ENCODE data around the gene ERGIC1.

Gene ERGIC1

DNA sequence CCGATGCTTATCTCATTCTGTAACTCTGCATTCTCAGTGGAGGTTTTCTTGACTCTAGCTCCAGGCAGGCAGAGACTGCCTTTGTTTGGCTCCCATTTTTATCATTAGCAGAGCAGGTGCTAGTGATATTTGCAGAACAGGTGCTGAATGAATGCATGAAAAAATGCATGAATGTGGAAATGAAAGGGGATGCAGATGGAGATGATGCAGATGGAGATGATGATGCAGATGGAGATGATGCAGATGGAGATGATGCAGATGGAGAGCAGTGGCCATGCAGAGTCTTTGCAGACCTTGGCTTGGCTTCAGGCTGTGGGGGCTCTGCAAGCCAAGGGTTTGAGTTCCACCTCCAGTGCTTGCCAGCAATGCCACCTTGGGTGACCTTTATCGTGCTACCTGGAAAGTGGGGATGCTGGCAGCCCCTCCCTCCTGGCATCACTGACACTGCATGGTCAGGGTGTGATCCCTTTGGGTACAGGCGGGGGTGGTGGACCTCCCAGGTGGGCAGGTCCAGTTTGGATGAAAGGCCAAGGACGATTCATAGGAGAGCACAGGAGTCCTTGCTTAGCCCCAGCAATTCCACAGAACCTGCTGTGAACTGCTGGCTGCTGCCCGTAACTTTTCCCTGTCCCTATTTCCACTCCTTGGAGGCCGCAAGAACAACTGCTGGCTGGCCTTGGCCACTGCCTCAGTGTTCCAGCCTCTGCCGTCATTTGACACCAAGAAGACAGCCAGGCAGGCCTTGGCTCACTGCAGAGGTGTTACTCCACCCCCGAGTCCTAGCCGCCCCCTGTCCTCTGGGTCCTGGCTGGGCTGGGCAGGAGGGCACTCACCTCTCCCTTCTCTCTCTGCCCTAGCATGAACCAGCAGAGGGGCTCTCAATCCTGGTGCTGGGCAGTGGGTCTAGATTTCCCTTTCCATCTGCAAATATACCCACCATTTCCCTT is 33.0 kb downstream of the ERGIC1 start:
- DNase-seq (ENCODE audit: low read depth, low spot score), result no peak
- Histone ChIP-seq H3K27me3 (ENCODE audit: control insufficient read depth, insufficient read depth, low read length) (no peaks in the 10 kb centered on the region), H3K4me1 (ENCODE audit: control insufficient read depth, insufficient read depth, low read length) (peaks cover 7% of the 10 kb centered on the region), H3K27ac (ENCODE audit: low read length) (no peak overlapping the region), H3K9me3 (ENCODE audit: control insufficient read depth, insufficient read depth, low read length) (no peaks in the 10 kb centered on the region), H3K4me3 (ENCODE audit: low read length) (no peak overlapping the region), H3K36me3 (ENCODE audit: control insufficient read depth, insufficient read depth, low read length) (no peaks in the 10 kb centered on the region)
- no CpG with 5 or more reads among the region's 9 CpGs for WGBS (ENCODE audit: insufficient coverage, insufficient read length)

- Histone ChIP-seq H3K36me3 (ENCODE audit: control insufficient read depth, insufficient read depth, low read length) (no peaks in the 10 kb centered on the region), H3K27ac (ENCODE audit: low read length) (no peak overlapping the region), H3K9me3 (ENCODE audit: control insufficient read depth, insufficient read depth, low read length) (no peaks in the 10 kb centered on the region), H3K4me3 (ENCODE audit: low read length) (no peak overlapping the region), H3K27me3 (ENCODE audit: control insufficient read depth, insufficient read depth, low read length) (no peaks in the 10 kb centered on the region), H3K4me1 (ENCODE audit: control insufficient read depth, insufficient read depth, low read length) (peaks cover 7% of the 10 kb centered on the region)
- no CpG with 5 or more reads among the region's 11 CpGs for WGBS (ENCODE audit: insufficient coverage, insufficient read length)
- DNase-seq (ENCODE audit: low read depth, low spot score), result no peak
Observed at GRCh38 chr5:172867761-172868435, 33.8 kb downstream of the ERGIC1 start.

- WGBS (ENCODE audit: insufficient coverage, insufficient read length), result no CpG with 5 or more reads among the region's 9 CpGs
- no peak for DNase-seq (ENCODE audit: low read depth, low spot score)
- Histone ChIP-seq H3K27ac (ENCODE audit: low read length) (no peak overlapping the region), H3K9me3 (ENCODE audit: control insufficient read depth, insufficient read depth, low read length) (no peaks in the 10 kb centered on the region), H3K4me1 (ENCODE audit: control insufficient read depth, insufficient read depth, low read length) (peaks cover 10% of the 10 kb centered on the region), H3K4me3 (ENCODE audit: low read length) (no peak overlapping the region), H3K27me3 (ENCODE audit: control insufficient read depth, insufficient read depth, low read length) (no peaks in the 10 kb centered on the region), H3K36me3 (ENCODE audit: control insufficient read depth, insufficient read depth, low read length) (no peaks in the 10 kb centered on the region)
Observed at GRCh38 chr5:172868436-172868923, 34.4 kb downstream of the ERGIC1 start.

GRCh38 chr5:172868924-172869591 is 35.0 kb downstream of the ERGIC1 start:
- Histone ChIP-seq H3K27ac (ENCODE audit: low read length) (no peak overlapping the region), H3K4me3 (ENCODE audit: low read length) (no peak overlapping the region), H3K36me3 (ENCODE audit: control insufficient read depth, insufficient read depth, low read length) (no peaks in the 10 kb centered on the region), H3K27me3 (ENCODE audit: control insufficient read depth, insufficient read depth, low read length) (no peaks in the 10 kb centered on the region), H3K9me3 (ENCODE audit: control insufficient read depth, insufficient read depth, low read length) (no peaks in the 10 kb centered on the region), H3K4me1 (ENCODE audit: control insufficient read depth, insufficient read depth, low read length) (peaks cover 10% of the 10 kb centered on the region)
- no peak for DNase-seq (ENCODE audit: low read depth, low spot score)
- WGBS (ENCODE audit: insufficient coverage, insufficient read length), result no CpG with 5 or more reads among the region's 10 CpGs

DNA sequence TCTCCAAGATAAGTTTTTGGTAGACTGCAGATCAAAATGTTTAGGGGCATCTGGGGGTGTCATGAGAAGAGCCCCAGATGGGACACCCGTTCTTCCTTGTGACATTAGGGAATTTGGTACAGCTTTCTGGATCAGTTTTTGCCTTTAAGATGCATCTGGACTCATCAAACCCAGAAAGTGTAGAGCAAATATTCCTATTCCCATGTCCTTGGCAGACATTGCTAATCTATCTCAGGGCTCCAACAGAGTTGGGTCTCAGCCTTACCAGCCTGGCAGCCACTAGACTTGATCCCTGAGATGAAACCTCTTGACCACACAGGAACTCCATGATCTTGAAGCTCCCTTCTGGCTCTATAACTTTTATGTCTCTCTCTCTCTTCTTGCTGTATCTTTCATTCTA is 35.6 kb downstream of the ERGIC1 start:
- H3K27me3 ChIP-seq (ENCODE audit: control insufficient read depth, insufficient read depth, low read length), result no peaks in the 10 kb centered on the region
- WGBS (ENCODE audit: insufficient coverage, insufficient read length), result no CpG with 5 or more reads among the region's 1 CpG
- no peaks in the 10 kb centered on the region for H3K9me3 ChIP-seq (ENCODE audit: control insufficient read depth, insufficient read depth, low read length)
- DNase-seq (ENCODE audit: low read depth, low spot score), result no peak
- no peaks in the 10 kb centered on the region for H3K36me3 ChIP-seq (ENCODE audit: control insufficient read depth, insufficient read depth, low read length)
- peaks cover 10% of the 10 kb centered on the region for H3K4me1 ChIP-seq (ENCODE audit: control insufficient read depth, insufficient read depth, low read length)
- H3K27ac ChIP-seq (ENCODE audit: low read length), result no peak overlapping the region
- no peak overlapping the region for H3K4me3 ChIP-seq (ENCODE audit: low read length)

DNA sequence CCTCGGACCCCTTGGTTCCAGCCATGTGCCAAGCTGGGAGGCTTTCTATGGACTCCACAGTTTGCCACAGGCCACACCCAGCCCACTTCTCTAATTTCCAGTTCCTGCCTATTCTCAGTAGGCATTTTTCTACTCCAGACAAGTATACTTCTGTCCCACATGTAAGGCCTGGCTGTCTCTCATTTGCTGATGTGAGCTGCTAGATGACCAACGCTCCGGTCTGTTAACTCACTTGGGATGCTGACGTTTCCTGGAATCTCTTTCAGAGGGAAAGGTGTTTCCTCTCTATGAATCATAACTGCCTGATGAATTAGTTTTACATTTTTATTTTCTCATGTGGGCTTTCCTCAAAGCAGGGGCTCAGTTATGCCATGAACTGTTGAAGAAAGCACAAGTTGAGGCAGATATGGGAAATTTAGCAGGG is 36.3 kb downstream of the ERGIC1 start:
- peaks cover 10% of the 10 kb centered on the region for H3K4me1 ChIP-seq (ENCODE audit: control insufficient read depth, insufficient read depth, low read length)
- no peaks in the 10 kb centered on the region for H3K36me3 ChIP-seq (ENCODE audit: control insufficient read depth, insufficient read depth, low read length)
- WGBS (ENCODE audit: insufficient coverage, insufficient read length), result no CpG with 5 or more reads among the region's 4 CpGs
- H3K9me3 ChIP-seq (ENCODE audit: control insufficient read depth, insufficient read depth, low read length), result no peaks in the 10 kb centered on the region
- H3K27ac ChIP-seq (ENCODE audit: low read length), result no peak overlapping the region
- DNase-seq (ENCODE audit: low read depth, low spot score), result no peak
- no peak overlapping the region for H3K4me3 ChIP-seq (ENCODE audit: low read length)
- H3K27me3 ChIP-seq (ENCODE audit: control insufficient read depth, insufficient read depth, low read length), result no peaks in the 10 kb centered on the region

DNA sequence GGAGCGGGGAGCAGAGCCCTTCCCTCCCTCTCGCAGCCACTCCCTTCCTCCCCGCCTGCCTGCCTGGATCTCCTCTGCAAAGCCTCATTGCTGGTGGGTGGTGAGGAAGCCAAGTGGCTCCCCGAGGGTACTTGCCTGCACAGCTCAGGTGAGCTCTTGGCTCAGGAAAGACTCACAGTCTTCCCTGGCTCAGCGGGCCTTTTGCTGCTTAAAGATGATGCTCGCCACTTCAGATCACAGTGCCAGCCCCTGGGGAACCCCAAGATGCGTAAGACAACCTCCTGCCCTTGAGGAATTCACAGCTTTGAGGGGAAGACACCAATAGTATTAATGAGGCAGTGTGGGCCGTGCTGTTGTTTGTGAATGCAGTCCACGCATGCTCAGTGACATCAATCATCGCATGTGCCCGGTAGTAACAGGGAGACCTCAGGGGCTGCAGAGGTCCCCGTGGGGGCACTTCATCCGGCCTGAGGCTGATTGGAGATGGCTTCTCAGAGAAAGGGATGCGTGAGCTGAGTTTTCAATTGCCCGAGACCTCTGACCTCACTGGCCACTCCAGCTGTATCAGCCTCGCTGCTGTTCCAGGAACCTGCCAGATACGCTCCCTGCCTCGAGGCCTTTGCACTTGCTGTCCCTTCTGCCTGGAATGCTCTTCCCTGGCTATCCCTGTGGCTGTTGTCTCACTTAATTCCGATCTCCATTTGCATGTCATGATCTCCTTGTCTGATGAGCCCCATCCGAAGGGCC is 36.8 kb downstream of the ERGIC1 start:
- WGBS (ENCODE audit: insufficient coverage, insufficient read length), result no CpG with 5 or more reads among the region's 20 CpGs
- H3K9me3 ChIP-seq (ENCODE audit: control insufficient read depth, insufficient read depth, low read length), result no peaks in the 10 kb centered on the region
- H3K27ac ChIP-seq (ENCODE audit: low read length), result no peak overlapping the region
- DNase-seq (ENCODE audit: low read depth, low spot score), result no peak
- H3K27me3 ChIP-seq (ENCODE audit: control insufficient read depth, insufficient read depth, low read length), result no peaks in the 10 kb centered on the region
- peaks cover 10% of the 10 kb centered on the region for H3K4me1 ChIP-seq (ENCODE audit: control insufficient read depth, insufficient read depth, low read length)
- H3K36me3 ChIP-seq (ENCODE audit: control insufficient read depth, insufficient read depth, low read length), result no peaks in the 10 kb centered on the region
- H3K4me3 ChIP-seq (ENCODE audit: low read length), result no peak overlapping the region

DNA sequence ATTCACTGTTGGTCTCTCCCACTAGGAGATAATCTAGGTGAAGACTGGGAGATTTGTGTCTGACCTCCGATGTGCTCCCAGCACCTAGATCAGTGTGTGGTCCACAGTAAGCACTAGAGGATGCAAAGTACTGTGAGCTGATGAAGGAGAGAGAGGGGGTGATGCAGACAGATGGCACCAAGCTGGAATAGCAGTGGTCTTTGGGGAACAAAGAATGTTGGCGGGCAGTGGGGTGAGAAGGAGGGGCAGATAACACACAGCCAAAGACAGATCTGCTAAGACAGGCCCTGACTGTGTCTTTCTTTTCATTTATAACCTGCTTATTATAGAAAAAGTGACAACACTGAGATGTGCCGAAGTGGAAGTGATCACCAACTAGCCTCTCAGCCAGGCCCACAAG is 37.5 kb downstream of the ERGIC1 start:
- H3K4me1 ChIP-seq (ENCODE audit: control insufficient read depth, insufficient read depth, low read length), result peaks cover 10% of the 10 kb centered on the region

GRCh38 chr5:172871982-172872381 is 37.9 kb downstream of the ERGIC1 start:
- no peak overlapping the region for H3K27ac ChIP-seq (ENCODE audit: low read length)
- H3K4me3 ChIP-seq (ENCODE audit: low read length), result no peak overlapping the region
- no peaks in the 10 kb centered on the region for H3K27me3 ChIP-seq (ENCODE audit: control insufficient read depth, insufficient read depth, low read length)
- peaks cover 8% of the 10 kb centered on the region for H3K4me1 ChIP-seq (ENCODE audit: control insufficient read depth, insufficient read depth, low read length)
- H3K9me3 ChIP-seq (ENCODE audit: control insufficient read depth, insufficient read depth, low read length), result no peaks in the 10 kb centered on the region
- no peak for DNase-seq (ENCODE audit: low read depth, low spot score)
- H3K36me3 ChIP-seq (ENCODE audit: control insufficient read depth, insufficient read depth, low read length), result no peaks in the 10 kb centered on the region
- WGBS (ENCODE audit: insufficient coverage, insufficient read length), result no CpG with 5 or more reads among the region's 5 CpGs

More for the DNA sequence above, 37.5 kb downstream of the ERGIC1 start:
- no CpG with 5 or more reads among the region's 3 CpGs for WGBS (ENCODE audit: insufficient coverage, insufficient read length)
- Histone ChIP-seq H3K27ac (ENCODE audit: low read length) (no peak overlapping the region), H3K36me3 (ENCODE audit: control insufficient read depth, insufficient read depth, low read length) (no peaks in the 10 kb centered on the region), H3K4me3 (ENCODE audit: low read length) (no peak overlapping the region), H3K27me3 (ENCODE audit: control insufficient read depth, insufficient read depth, low read length) (no peaks in the 10 kb centered on the region), H3K9me3 (ENCODE audit: control insufficient read depth, insufficient read depth, low read length) (no peaks in the 10 kb centered on the region)
- no peak for DNase-seq (ENCODE audit: low read depth, low spot score)
